CD4-positive, alpha-beta T cell treated with Interleukin-17A for 4 hours (primary cell): ENCODE results near the gene GPR119.
"Not testable (repeated sequence)": the region's sequence is repeated elsewhere in the genome, so short reads cannot be mapped to it uniquely, and the experiment has no call there.

Source experiments
- DNase-seq: peaks from one replicate; pipeline ENCODE4 v3.0.0-alpha.2; 2020; ENCODE audit warnings: mixed read lengths

The GPR119 gene

DNA sequence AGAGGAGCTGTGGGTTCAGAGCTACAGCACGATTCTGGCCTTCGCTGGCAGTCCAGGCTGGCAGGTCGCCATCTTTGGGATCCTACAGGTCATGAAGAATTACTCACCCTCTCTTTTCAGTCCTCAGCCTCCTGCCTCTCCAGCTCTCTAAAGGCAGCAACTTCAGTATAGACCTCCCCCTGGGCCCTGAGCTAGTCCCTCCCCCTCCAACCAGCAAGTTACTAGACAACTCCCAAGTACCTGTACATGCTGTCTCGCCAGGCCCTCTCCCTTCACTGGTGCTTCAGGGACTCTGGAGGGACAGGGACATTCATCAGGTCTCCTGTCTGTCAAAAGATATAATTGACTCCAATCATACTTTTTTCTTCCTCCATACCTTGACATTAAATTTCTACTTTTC, at the start of gene GPR119:
Gene GPR119 (minus strand): TSS at position 155 of the 400 bp plus-strand sequence. CDS start 227 bp downstream, outside the sequence.
- no peak for DNase-seq

GRCh38 chrX:130429236-130429635, 43.8 kb upstream of the GPR119 start:
- DNase-seq, result not testable (repeated sequence)

DNA sequence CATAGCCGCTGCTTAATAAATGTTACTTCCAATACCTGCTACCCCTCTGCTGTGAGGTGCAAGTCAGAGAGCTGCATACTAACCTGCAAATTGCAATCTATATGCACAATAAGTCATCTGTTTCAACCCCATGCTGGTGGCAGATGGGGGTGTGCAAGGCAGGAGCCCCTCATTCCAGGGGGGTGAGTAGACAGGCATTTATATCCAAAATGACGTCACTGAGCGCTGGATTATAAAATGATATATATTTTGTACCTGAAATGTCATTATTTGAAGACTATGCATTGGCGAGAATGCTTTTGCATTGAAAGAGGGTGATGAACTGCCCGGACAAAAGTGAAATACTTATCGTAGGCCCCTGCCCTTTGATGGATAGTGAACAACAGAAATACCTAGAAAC, 41.1 kb upstream of the GPR119 start:
- DNase-seq, result no peak

DNA sequence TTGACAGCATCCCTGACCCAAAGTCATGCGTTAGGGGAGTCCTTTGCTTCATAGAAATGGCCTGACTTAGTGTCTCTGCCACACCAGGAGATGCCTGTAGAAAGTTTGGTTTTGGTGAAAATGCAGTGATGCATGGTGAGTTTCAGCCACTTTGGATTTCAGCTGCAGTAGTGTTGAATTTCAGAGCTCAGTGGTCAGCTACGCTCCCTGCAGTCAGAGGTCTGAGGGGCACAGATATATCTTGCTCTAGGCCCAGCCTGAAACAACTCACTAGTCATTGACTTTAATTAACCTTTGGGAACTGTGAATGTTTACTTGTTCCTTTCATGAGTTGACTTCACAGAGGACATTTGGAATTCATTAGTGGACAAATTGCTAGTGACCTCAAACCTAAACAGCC, 33.8 kb upstream of the GPR119 start:
- DNase-seq, result no peak

DNA sequence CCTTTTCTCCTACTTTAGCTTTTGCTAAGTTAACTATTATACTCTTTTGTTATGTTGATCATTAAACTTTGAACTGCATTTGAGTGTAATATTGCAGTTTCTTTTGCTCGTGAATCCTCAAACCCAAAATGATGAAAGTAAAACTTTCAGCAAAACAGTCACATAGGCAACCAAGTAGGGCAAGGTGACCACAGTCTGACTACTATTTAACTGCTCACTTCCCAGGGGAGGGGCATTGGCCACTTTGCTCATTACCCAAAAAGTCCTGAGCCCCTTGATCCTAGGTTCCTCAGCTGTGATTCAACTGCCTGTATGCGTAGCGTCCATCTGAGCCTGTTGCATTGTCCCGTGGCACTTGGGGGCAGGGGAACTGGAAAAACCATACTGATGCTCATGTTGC, 33.3 kb upstream of the GPR119 start:
- no peak for DNase-seq

GRCh38 chrX:130418066-130418465, 32.6 kb upstream of the GPR119 start:
- no peak for DNase-seq

- DNase-seq, result no peak
Measured at GRCh38 chrX:130416785-130417184, 31.3 kb upstream of the GPR119 start.

GRCh38 chrX:130415201-130415600, 29.7 kb upstream of the GPR119 start:
- no peak for DNase-seq

DNA sequence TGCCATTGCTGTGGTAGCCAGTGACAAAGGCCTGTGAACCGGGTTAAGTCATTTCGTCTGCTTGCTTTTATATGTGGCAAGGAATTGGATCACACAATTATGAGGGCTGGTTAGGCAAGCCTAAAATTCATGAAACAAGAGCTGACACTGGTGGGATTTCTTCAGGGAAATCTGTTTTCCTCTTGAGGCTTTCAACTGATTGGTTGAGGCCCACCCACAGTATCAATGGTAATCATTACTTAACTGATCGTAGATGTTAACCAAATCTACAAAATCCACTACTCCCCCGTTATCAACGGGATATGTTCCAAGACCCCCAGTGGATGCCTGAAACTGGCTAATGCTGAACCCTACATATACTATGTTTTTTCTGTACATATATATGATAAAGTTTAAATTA, 29.3 kb upstream of the GPR119 start:
- no peak for DNase-seq

DNA sequence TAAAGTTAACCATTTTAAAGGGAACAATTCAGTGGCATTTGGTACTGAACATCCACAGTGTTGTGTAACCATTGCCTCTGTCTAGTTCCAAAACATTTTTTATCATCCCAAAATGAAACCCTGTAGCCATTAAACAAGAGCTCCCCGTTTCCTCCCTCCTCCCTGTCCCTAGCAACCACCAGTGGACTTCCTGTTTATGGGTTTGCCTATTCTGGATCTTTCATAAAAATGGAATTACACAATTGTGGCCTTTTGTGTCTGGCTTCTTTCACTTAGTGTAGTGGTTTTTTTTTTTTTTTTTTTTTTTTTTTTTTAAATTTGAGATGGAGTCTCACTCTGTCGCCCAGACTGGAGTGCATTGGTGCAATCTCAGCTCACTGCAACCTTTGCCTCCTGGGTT, 27.9 kb upstream of the GPR119 start:
- no peak for DNase-seq

- DNase-seq, result no peak
Measured at GRCh38 chrX:130402208-130402684, 16.8 kb upstream of the GPR119 start.

DNA sequence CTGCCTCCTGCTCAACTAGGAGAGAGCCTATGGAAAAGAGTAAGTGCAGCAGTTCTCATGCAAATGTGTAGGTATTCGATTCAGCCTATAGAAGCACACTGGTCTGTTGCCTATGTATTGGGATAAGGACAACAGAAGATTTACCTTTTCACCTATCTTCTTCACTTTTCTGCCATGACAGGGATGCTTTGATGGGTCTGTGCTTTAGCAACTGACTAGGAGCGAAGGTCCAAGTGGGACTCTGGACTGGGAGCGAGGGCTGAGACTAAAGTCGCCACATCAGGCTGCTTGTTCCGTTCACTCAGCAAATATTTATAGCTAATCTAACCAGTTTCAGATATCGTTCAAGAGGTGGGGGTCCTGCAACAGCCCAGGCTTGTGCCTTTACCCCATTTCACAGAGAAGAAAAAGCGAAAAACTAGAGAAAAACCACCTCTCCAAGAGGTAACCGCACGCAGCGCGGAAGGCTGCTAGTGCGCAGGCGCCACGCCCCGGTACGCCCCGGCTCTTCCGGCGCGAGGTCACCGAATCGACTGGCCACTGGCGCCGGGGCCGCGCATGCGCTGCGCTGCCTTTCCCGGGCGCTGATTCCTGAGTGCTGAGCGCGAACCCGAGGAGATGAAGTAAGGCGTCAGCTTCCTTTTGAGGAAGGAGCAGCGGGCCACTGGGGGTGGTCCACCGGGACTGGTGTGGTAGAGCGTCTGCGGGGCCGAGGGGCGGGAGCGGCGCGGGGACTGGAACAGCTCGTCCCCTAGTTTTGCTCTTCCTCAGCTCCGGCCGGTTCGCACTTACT, 16.1 kb upstream of the GPR119 start, which contains the start of gene RBMX2:
Gene RBMX2 (plus strand): TSS at position 573 of the 793 bp plus-strand sequence. CDS start 46 bp downstream, at position 619.
- DNase-seq, result peak; percentile 81

GRCh38 chrX:130395341-130395740, 9.9 kb upstream of the GPR119 start:
- no peak for DNase-seq

DNA sequence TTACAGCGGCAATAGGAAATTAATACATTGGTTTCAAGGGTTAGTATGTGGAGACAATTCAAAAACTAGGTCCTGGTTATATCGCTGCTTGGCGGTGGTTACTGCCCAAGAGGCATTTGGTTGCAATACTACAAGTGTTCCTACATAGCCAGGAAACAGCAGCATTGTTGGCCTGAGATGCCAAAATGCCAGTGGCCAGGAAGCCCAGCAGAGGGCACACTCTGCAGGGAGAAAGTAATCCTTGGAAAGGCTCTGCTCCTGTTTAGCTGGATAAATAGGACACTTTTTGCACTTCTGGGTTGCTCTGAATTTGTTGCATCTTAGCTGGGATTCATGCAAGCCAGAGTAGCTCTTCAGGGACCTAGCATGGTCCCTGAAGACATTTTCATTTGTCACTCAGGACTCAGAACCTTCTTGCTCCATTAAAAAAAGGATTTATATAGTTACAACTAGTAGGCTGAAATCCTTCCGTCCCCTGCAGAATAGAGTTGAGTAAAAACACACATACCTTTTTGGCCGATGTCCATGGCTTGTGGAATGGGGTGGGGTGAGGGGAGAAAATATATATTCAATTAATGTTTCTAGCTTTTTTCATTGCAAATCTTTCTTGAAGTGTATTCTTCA, 8.1 kb upstream of the GPR119 start:
- no peak for DNase-seq

DNA sequence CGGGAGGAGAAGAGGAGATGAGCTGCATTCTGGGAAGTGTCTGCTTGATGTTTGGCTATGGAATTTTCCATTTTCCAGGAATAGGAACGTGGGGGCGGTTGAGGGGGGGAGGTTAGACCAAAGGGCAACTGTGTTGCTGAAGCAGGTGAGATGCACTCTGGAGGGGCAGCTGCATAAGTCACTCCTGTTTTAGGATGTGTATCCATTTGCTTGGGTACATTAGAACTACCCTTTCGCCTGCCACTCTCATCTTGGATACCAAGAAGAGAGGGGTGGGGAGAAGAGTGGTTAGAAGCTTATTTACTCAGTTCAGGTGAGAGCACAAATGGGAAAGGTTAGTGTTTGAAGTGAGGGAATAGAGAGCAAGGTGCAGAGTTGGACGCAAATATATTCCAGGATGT, 934 bp upstream of the GPR119 start:
- no peak for DNase-seq

DNA sequence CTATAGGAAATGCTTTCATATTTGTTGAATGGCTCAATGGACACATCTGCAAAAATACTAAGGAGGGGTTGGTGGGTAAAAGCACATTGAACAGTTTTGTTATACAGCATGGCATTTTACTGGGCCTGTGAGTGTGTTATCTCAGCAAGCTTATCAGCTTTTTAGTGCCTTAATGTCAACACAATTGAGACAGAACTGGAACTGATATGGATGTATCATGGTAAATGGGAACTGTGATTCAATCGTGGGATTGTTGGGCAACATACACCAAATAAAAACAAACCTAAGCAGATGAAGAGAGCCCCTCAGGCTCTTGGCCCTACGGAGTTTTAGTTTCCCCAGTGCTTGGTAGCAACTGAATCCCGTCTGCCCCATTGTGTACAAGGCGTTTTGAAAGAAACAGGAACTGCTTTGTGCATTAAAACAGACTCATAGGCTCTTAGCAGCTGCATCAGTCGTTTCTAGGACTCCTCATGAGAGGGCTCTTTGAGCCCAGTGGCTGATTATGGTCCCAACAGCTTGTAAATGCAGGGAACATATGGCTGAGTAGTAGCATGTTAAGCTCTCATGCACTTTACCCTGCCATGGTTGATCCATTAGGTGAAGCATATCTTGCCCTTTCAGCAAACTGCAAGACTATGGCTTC, 7.3 kb downstream of the GPR119 start:
- no peak for DNase-seq

- DNase-seq, result no peak
Measured at GRCh38 chrX:130376077-130376476, 9.4 kb downstream of the GPR119 start.

GRCh38 chrX:130352050-130352449, 33.4 kb downstream of the GPR119 start:
- not testable (repeated sequence) for DNase-seq

DNA sequence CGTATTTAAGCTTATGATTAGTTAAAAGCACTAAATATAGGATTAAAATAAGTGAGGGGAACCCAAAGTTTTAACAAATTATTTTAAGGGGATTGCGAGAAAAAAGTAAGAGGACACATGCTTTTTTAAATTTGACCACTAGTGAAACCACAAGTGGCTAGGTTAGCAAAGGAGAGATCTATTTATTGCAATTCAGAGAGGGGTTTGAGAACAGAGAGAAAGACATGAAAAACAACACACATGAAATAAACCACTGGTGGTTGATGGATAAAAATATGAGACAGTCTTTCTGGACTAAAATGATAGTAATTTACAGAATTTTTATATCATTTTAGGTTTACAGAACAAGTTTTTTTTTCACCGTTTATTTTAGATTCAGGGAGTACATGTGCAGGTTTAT, 33.9 kb downstream of the GPR119 start:
- DNase-seq, result no peak

GRCh38 chrX:130347321-130347720, 38.2 kb downstream of the GPR119 start:
- no peak for DNase-seq

- no peak for DNase-seq
Measured at GRCh38 chrX:130343411-130343810, 42.1 kb downstream of the GPR119 start.

GRCh38 chrX:130340271-130340670, 45.2 kb downstream of the GPR119 start:
- DNase-seq, result no peak

DNA sequence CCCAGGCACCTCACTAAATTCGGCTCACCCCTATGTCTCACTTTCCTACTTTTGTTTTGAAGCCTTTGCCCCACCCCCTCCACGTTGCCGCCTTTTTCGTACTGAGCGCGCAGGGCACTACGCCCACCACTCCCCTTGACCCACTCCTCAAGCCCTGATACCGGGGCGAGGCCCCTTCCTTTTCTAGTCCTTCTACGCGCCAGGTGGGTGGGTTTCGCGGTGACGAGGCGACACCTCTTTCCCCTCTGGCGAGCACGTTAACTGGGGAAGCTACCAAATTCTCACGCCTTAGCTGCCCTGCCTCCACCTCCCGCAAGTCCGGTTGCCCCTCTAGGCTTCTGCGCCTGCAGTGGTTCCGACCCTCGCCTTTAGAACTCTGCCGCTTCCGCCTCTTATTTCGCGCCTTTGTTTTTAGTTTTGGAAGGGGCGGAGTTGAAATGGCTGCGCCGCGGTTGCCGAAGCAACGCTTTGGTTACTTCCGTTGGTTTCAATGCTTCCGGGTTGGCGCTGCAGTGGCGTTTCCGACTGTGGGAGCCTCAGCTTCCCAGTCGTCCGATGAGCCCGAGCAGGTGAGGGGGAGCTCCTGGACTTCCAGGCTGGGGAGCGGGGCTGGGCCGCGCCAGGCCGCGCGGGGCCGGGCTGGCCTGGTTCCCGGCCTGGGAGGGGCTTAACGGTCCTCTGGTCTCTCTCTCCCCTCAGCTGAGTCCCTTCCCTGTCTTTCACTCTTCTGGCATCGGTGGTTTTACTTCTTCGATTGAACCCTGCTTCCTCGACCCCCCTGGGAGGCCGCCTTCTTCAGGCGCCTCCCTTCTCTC, 45.9 kb downstream of the GPR119 start, which contains the start of gene SLC25A14:
Gene SLC25A14 (plus strand): TSS at position 512 of the 815 bp plus-strand sequence. CDS start 360 bp downstream, outside the sequence.
- peak; percentile 75 for DNase-seq
